Astrocyte of the spinal cord (primary cell): ENCODE results near the gene CWC27.

Experiments
- DNase-seq: peaks from one replicate; pipeline ENCODE4 v3.0.0; 2011; ENCODE audit warnings: low read depth, low spot score
- H3K4me3 ChIP-seq: 2 replicates; pipeline ENCODE4 v1.5.1; 2011; ENCODE audit warnings: low read depth, mild to moderate bottlenecking, low read length, moderate library complexity
- in situ Hi-C: cut with HindIII; loops from 2 replicates; pipeline ENCODE4 v1.10.0; 2017; ENCODE audit warnings: low sequenced_read_pairs
- TF ChIP-seq, protein P1 (sequence below): IDR thresholded peaks from 2 replicates; pipeline ENCODE4 v1.5.1; 2012; ENCODE audit warnings: low read depth, mild to moderate bottlenecking, low read length, inconsistent platforms

Gene CWC27

DNA sequence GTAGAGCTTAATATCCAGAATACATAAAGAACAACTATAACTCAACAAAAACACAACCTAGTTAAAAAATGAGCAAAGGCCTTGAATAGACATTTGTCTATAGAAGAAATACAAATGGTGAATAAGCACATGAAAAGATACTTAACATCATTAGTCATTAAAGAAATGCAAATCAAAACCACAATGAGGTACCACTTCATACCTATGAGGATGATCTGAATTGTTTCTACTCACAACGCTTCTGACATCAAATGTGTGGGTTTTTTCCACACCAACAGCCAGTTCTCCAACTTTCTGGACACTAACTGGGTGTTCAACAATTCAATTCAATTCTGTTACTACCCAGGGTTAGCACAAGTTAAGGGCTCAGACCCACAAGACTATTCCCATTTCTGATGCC, 22.3 kb upstream of the CWC27 start:
- DNase-seq, result peak; percentile 32
- TF ChIP-seq, protein P1, sequence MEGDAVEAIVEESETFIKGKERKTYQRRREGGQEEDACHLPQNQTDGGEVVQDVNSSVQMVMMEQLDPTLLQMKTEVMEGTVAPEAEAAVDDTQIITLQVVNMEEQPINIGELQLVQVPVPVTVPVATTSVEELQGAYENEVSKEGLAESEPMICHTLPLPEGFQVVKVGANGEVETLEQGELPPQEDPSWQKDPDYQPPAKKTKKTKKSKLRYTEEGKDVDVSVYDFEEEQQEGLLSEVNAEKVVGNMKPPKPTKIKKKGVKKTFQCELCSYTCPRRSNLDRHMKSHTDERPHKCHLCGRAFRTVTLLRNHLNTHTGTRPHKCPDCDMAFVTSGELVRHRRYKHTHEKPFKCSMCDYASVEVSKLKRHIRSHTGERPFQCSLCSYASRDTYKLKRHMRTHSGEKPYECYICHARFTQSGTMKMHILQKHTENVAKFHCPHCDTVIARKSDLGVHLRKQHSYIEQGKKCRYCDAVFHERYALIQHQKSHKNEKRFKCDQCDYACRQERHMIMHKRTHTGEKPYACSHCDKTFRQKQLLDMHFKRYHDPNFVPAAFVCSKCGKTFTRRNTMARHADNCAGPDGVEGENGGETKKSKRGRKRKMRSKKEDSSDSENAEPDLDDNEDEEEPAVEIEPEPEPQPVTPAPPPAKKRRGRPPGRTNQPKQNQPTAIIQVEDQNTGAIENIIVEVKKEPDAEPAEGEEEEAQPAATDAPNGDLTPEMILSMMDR, result no peak
- in situ Hi-C loops, result no loop called here
- no peak overlapping the region for H3K4me3 ChIP-seq

DNA sequence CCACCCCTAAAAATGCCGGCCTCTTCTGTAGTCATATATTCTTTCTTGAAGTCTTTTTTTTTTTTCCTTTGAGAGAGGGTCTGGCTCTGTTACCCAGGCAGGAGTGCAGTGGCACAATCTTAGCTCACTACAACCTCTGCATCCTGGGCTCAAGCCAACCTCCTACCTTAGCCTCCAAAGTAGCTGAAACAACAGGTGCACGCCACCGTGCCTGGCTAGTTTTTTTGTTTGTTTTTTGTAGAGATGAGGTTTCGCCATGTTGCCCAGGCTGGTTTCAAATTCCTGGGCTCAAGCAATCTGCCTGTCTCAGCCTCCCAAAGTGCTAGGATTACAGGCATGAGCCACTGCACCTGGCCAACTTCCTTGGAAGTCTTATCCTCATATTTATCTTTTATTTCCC, 19.3 kb upstream of the CWC27 start:
- TF ChIP-seq, protein P1, result no peak
- no peak for DNase-seq
- in situ Hi-C loops, result no loop called here
- no peak overlapping the region for H3K4me3 ChIP-seq

DNA sequence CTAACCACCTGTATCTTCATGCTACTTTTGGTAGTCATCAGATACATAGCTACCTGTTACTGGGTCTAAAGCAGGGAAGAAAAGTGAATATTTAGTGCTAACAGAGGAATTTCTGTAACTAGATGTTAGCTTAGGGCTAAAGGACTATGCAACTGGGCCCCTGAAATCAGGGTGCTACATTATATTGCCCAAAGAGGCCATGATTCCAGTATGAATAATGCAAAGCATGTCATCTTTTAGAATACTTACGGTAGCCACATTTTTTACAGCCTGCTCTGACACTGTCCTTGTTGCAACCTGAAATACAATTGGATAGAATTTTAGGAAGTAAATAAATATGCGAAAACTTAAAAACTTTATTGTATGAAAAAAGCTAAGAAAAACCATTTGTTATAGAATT, 14.7 kb upstream of the CWC27 start:
- H3K4me3 ChIP-seq, result no peak overlapping the region
- no peak for DNase-seq
- TF ChIP-seq, protein P1, result no peak
- in situ Hi-C loops, result no loop called here

DNA sequence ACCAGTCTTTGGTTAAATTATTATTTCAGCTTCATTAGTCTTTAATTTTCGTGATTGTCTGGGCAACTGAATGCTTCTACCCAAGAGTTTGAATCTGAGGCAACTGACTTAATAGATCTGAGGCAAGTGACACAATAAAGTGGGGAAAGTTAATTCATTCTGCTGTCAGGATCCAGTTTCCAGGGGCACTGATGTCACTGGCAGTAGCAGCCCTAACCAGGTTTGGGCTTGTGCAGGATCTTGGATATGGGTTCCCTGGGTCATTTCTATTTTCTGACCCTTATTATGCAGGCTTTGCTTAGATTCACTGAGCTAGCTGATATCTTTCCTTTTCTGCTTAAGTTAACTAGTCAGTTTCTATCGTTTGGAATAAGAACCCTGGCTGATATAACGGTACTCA, 9.8 kb upstream of the CWC27 start:
- in situ Hi-C loops, result no loop called here
- TF ChIP-seq, protein P1, result no peak
- H3K4me3 ChIP-seq, result no peak overlapping the region
- DNase-seq, result no peak

DNA sequence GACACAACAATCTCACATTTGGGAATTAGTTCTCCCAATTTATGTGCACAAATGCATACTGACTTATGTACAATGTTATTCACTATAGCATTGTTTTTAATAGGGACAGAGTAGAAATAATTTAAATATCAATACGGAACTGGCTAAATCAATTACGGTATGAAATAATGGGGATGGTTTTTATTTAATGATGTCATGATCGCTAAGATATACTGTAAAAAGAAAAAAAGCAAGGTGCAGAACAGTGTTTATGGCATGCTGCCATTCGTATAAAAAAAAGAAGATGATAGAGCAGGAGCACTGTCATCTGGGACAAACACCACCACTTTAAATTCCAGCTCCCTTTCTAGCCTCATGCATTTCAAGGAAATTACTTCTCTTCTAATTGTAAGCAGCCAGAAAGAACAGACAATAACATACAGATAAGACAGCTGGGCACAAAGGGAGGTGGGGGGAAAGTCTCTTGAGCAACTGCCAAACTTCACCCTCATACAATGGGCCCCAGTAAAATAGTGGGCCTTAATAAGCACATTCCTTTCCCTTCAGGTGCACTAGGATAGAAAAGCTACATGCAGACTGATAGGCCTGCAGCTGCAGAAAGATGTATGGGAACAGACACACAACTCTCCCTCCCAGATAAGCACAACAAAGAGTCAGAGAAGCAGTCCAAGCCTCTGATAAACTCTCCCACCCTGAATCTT, 8.6 kb upstream of the CWC27 start:
- H3K4me3 ChIP-seq, result no peak overlapping the region
- TF ChIP-seq, protein P1, result no peak
- no peak for DNase-seq
- in situ Hi-C loops, result no loop called here

DNA sequence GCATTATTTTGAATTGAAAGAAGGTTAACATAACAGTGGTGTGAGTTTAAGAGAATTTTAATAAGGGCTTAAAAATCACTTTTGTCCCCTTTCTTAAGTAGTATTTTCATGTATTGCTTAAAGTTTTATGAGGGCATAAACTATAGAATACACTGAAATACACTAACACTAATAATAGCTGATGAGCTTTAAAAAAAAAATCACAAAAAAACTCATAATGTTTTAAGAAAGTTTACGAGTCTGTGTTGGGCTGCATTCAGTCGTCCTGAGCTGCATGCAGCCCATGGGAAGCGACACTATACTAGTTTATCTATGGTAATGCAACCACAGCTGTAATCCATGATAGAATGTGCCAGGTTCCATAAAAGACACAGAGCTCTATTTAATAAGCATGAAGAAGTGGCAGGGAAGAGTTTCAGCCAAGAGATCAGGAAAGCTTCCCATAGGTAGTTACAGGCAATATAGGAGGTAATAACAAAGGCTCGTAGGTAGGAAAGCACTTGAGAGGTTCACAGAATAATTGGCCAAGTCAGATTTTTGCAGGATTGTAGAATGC, 4.7 kb upstream of the CWC27 start:
- no peak for DNase-seq
- H3K4me3 ChIP-seq, result no peak overlapping the region
- in situ Hi-C loops, result no loop called here
- TF ChIP-seq, protein P1, result no peak
